Endothelial cell of umbilical vein (primary cell): ENCODE results near the gene ATXN7L1. TPM values are rescaled to one million over a fixed set of nuclear protein-coding genes. Genes with fewer than 3 reads are reported as not detected.

ENCODE experiments used
- BruUV-seq: library from RNA; stranded (reverse); fragments of 400-500 nt; replicated peaks from 2 replicates; lab custom pipeline; 2021; lab: Mats Ljungman, UMichigan
- CTCF ChIA-PET: fragments of 300-600, 350-600 bp; sonication (Branson Sonifier 250); formaldehyde crosslinking; loops from one replicate; lab custom pipeline; 2021; ENCODE audit warnings: antibody characterized with exemption, inconsistent platforms; lab: Charles Lee
- POLR2A ChIA-PET: fragments of 300-600, 350-600 bp; sonication (Branson Sonifier 250); formaldehyde crosslinking; loops from one replicate; lab custom pipeline; 2021; ENCODE audit warnings: antibody characterized with exemption, inconsistent platforms; lab: Charles Lee
- DNase-seq: peaks from one replicate; pipeline ENCODE4 v3.0.0-alpha.2; 2011; ENCODE audit warnings: low read depth, low spot score
- FAIRE-seq: peaks from 2 replicates; lab custom pipeline; 2011; peaks lifted over from hg19 to GRCh38; lab: Jason Lieb, UNC
- H2AFZ ChIP-seq: 2 replicates; pipeline ENCODE4 v1.6.0; 2012; ENCODE audit warnings: low read depth, low read length, control low read depth, inconsistent platforms
- H3K27ac ChIP-seq: 2 replicates; pipeline ENCODE4 v1.5.1; 2011; ENCODE audit warnings: low read depth, mild to moderate bottlenecking, control low read depth, low read length, moderate library complexity; ENCODE audit not compliant: insufficient read depth
- H3K27me3 ChIP-seq, 2 experiments: 2 replicates each; pipeline versions ENCODE4 v1.6.0 to v1.6.1; 2011; ENCODE audit warnings: low read length in 2 of 2, mixed read lengths in 1 of 2; ENCODE audit not compliant: control insufficient read depth in 2 of 2, insufficient read depth in 2 of 2
- H3K36me3 ChIP-seq, 2 experiments: 2 replicates in 1 of 2; 3 replicates in 1 of 2; pipeline ENCODE4 v1.5.1; 2011; ENCODE audit warnings: low read length in 2 of 2, mild to moderate bottlenecking in 1 of 2, moderate library complexity in 1 of 2; ENCODE audit not compliant: control insufficient read depth in 2 of 2, insufficient read depth in 2 of 2; ENCODE audit errors: extremely low read depth in 1 of 2
- H3K4me1 ChIP-seq: 3 replicates; pipeline ENCODE4 v1.5.1; 2011; ENCODE audit warnings: mild to moderate bottlenecking, low read length; ENCODE audit not compliant: control insufficient read depth, insufficient read depth; ENCODE audit errors: extremely low read depth
- H3K4me2 ChIP-seq: 2 replicates; pipeline ENCODE4 v1.6.1; 2011; ENCODE audit warnings: low read length, control low read depth, mixed read lengths; ENCODE audit not compliant: insufficient read depth
- H3K4me3 ChIP-seq, 3 experiments: fragments of 200-600 bp in 1 of 3; sonication (generic), shearing (Covaris generic) in 1 of 3; replicated peaks in 1 of 3; 2 replicates each; pipeline ENCODE4 v1.5.1; 2011 to 2016; ENCODE audit warnings: control low read depth in 3 of 3, low read length in 3 of 3, mild to moderate bottlenecking in 2 of 3, inconsistent platforms in 1 of 3, low read depth in 1 of 3, moderate library complexity in 1 of 3; ENCODE audit not compliant: insufficient read depth in 1 of 3
- H3K79me2 ChIP-seq: 2 replicates; pipeline ENCODE4 v1.6.0; 2012; ENCODE audit warnings: low read length, inconsistent platforms; ENCODE audit not compliant: control insufficient read depth, insufficient read depth
- H3K9ac ChIP-seq: replicated peaks from 2 replicates; pipeline ENCODE3; 2011; ENCODE audit warnings: low read length, control low read depth; ENCODE audit not compliant: insufficient read depth; ENCODE audit errors: extremely low read depth
- H3K9me1 ChIP-seq: replicated peaks from 3 replicates; pipeline ENCODE4 v1.6.0; 2011; ENCODE audit warnings: mild to moderate bottlenecking, low read length; ENCODE audit not compliant: control insufficient read depth, insufficient read depth; ENCODE audit errors: extremely low read depth
- H3K9me3 ChIP-seq: replicated peaks from 2 replicates; pipeline ENCODE4 v1.5.1; 2012; ENCODE audit warnings: low read length, inconsistent platforms; ENCODE audit not compliant: control insufficient read depth, insufficient read depth
- H4K20me1 ChIP-seq: replicated peaks from 2 replicates; pipeline ENCODE3; 2011; ENCODE audit warnings: mild to moderate bottlenecking, low read length; ENCODE audit not compliant: control insufficient read depth, insufficient read depth; ENCODE audit errors: extremely low read depth
- EZH2 ChIP-seq: IDR thresholded peaks from 2 replicates; pipeline ENCODE4 v1.6.1; 2012; ENCODE audit warnings: borderline replicate concordance, low read depth, mild to moderate bottlenecking, moderate library complexity, low read length, inconsistent platforms; ENCODE audit not compliant: severe bottlenecking
- FOS ChIP-seq: IDR thresholded peaks from 2 replicates; pipeline ENCODE4 v1.6.1; 2011; ENCODE audit warnings: mild to moderate bottlenecking, low read length, moderate library complexity, borderline replicate concordance; ENCODE audit not compliant: insufficient read depth
- GATA2 ChIP-seq: IDR thresholded peaks from 2 replicates; pipeline ENCODE4 v1.7.0; 2011; ENCODE audit warnings: low read depth, mild to moderate bottlenecking, moderate library complexity, mixed read lengths, low read length; ENCODE audit not compliant: insufficient read length, insufficient read depth
- JUN ChIP-seq: IDR thresholded peaks from 2 replicates; pipeline ENCODE4 v1.6.1; 2011; ENCODE audit warnings: borderline replicate concordance, low read depth; ENCODE audit not compliant: insufficient read length, insufficient read depth
- MYC ChIP-seq: IDR thresholded peaks from one replicate; pipeline ENCODE4 v1.6.1; 2011; ENCODE audit warnings: mild to moderate bottlenecking, low read depth, low read length
- POLR2A ChIP-seq: IDR thresholded peaks from 2 replicates; pipeline ENCODE4 v1.6.1; 2012; ENCODE audit warnings: low read depth, mild to moderate bottlenecking, control low read depth, low read length
- POLR2AphosphoS5 ChIP-seq: IDR thresholded peaks from 2 replicates; pipeline ENCODE4 v1.6.1; 2012; ENCODE audit warnings: low read depth, mild to moderate bottlenecking, control low read depth, low read length, moderate library complexity; ENCODE audit not compliant: insufficient read depth
- dilution Hi-C: fragments of 300-500 bp; cut with MboI; formaldehyde crosslinking; loops from one replicate; pipeline ENCODE4 v1.15.0; 2019; ENCODE audit warnings: low sequenced_read_pairs; ENCODE audit not compliant: extremely low pct_ligation_motif_present
- intact Hi-C: fragments of 100-400 bp; cut with micrococcal nuclease; formaldehyde crosslinking; loops from one replicate; pipeline ENCODE4 v1.10.0; 2022
- polyA plus RNA-seq, 4 experiments: library from polyadenylated mRNA; depleted of rRNA in 3 of 4; stranded (reverse) in 3 of 4; unstranded in 1 of 4; fragments of >200 nt; gene quantifications; 2 replicates each; pipeline versions ENCODE4 v1.2.1 to v1.2.3, GENCODE V29; 2011 to 2012; ENCODE audit warnings: missing spikeins in 1 of 4
- total RNA-seq: library from RNA; stranded (reverse); gene quantifications from 2 replicates; pipeline ENCODE4 v1.2.3, GENCODE V29; 2021
- TF ChIP-seq, protein P1 (sequence below), 2 donors: IDR thresholded peaks; 1 replicate in 1 of 2; 2 replicates in 1 of 2; pipeline ENCODE4 v1.5.1; 2011; ENCODE audit warnings: low read length in 2 of 2, mild to moderate bottlenecking in 2 of 2, moderate library complexity in 2 of 2, control low read depth in 1 of 2, inconsistent platforms in 1 of 2, low read depth in 1 of 2; ENCODE audit not compliant: insufficient read depth in 1 of 2; ENCODE audit errors: extremely low read depth in 1 of 2
- TF ChIP-seq, protein P2 (sequence below): IDR thresholded peaks from 2 replicates; pipeline ENCODE4 v1.6.1; 2011; ENCODE audit not compliant: insufficient read depth, insufficient read length

ATXN7L1 gene
- total and polyA plus RNA-seq, 2 donors (not counting 3 experiments of a cell fraction or from before 2014, with no cell fraction given) = 4.6 to 15.6 TPM

DNA sequence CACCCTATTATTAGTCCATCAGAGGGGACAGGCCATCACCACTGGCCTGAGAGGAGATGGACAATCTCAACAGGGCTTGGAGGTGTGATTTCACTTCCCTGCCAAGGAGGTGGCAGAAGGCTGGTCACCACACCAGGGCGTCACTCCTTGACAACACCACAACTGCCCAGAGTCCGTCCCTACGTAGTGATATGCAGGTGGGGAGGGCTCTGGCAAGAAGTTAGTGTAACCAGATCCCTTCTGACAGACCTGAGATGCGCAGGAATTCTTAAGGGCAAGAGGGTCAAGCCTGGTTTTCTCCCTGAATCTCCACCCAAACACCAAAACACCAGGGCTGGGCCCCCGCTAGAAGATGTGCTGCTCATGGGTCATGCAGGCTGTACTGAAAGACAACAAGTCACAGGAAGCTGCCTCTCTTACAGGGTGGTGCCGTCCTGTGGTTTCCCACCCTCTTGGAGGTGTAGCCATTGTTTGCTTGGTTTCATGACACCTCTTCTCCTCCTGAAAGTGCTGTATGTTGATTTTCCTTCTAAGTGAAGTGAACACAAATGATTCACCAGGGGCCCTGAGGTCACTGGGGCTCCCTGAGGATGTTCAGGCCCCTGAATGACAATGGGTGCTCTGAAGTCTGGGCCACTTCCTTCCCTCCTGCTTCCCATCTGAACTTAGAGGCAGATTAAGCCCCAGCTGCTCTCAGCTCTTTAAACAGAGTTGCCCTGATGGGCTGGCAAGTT is 27.1 kb downstream of the ATXN7L1 start:
- FAIRE-seq = peak; percentile 54
- no TSS peak for BruUV-seq
- Histone ChIP-seq H3K9me3 (no peaks in the 10 kb centered on the region), H2AFZ (no peak overlapping the region), H3K79me2 (no peaks in the 10 kb centered on the region), H3K27me3 (no peaks in the 10 kb centered on the region), H3K9ac (no peak overlapping the region), H4K20me1 (no peaks in the 10 kb centered on the region), H3K4me1 (peaks cover 24% of the 10 kb centered on the region), H3K27ac (peak overlapping the region; percentile 27), H3K4me3 (no peak overlapping the region), H3K4me2 (peak overlapping the region; percentile 35), H3K36me3 (no peaks in the 10 kb centered on the region), H3K9me1 (no peaks in the 10 kb centered on the region)
- ChIA-PET CTCF (interaction anchor here (1.1 to 1.5 kb wide), 3 partner anchors 23 to 88 kb away, joined by 3 to 6 read pairs (median 3); no protein-coding TSS in a partner anchor), POLR2A (no interaction called here)
- peak; percentile 58 for DNase-seq
- intact Hi-C loops (no loop called here), dilution Hi-C loops (no loop called here)
- TF ChIP-seq POLR2AphosphoS5 = peak; percentile 68
- TF ChIP-seq, protein P1, sequence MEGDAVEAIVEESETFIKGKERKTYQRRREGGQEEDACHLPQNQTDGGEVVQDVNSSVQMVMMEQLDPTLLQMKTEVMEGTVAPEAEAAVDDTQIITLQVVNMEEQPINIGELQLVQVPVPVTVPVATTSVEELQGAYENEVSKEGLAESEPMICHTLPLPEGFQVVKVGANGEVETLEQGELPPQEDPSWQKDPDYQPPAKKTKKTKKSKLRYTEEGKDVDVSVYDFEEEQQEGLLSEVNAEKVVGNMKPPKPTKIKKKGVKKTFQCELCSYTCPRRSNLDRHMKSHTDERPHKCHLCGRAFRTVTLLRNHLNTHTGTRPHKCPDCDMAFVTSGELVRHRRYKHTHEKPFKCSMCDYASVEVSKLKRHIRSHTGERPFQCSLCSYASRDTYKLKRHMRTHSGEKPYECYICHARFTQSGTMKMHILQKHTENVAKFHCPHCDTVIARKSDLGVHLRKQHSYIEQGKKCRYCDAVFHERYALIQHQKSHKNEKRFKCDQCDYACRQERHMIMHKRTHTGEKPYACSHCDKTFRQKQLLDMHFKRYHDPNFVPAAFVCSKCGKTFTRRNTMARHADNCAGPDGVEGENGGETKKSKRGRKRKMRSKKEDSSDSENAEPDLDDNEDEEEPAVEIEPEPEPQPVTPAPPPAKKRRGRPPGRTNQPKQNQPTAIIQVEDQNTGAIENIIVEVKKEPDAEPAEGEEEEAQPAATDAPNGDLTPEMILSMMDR (IDR thresholded peaks at IDR 0.05; ENCODE audit: extremely low read depth in 1 of 2, insufficient read depth in 1 of 2, low read depth in 1 of 2, low read length in 2 of 2) = no peak
- TF ChIP-seq EZH2 = no peak
- no peak for TF ChIP-seq GATA2
- TF ChIP-seq MYC = no peak
- peak; percentile 18 for TF ChIP-seq JUN
- no peak for TF ChIP-seq POLR2A
- TF ChIP-seq, protein P2, sequence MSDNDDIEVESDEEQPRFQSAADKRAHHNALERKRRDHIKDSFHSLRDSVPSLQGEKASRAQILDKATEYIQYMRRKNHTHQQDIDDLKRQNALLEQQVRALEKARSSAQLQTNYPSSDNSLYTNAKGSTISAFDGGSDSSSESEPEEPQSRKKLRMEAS = no peak
- TF ChIP-seq FOS = peak; percentile 78
